Measurements from ENCODE around the gene WIPF3.

WIPF3 gene

DNA sequence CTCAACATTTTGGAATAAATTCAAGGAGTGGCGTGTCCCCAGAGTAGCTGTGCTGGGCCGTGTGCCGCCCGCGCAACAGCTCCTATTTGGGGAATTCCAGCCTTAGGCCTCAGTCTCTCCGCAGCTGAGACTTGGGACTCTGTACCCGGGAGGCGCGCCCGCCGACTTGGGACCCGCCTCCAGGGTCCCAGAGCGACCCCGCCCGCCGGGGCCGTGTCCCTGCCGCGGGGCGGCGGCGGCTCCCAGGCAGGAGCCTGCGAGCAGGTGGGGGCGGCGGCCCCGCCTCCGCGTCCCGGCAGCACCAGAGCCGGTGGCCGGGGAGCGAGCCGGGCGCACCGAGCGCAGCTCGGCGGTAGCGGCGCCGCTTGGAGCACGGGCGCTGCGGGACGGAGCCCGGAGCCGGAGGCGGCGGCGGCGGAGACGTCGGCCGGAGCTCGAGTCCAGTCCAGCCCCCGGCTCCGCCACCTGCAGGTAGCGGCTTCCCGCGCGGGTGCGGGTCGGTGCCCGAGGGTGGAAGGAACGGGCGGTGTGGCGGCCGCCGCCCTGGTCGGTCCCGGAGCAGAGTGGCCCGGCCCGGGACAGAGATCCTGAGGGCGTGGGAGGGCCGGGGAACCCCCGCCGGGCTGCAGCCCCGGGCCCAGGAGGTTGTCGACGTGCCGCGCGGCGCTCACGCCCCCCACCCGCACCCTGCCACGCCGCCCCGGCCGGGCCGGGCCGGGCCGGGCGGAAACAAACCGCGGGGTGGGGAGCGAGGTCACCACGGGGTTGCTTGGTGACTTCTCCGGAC is at the start of gene WIPF3:
WIPF3 (plus strand) TSS at position 301 of the 787 bp plus-strand sequence. CDS start 28,217 bp downstream, outside the sequence.
- DNase-seq = peak; percentile 65

GRCh38 chr7:29763266-29763665 is 43.0 kb upstream of the WIPF3 start:
- no peak for DNase-seq

- DNase-seq = peak; percentile 26
Observed at GRCh38 chr7:29764227-29764626, 42.1 kb upstream of the WIPF3 start.

DNA sequence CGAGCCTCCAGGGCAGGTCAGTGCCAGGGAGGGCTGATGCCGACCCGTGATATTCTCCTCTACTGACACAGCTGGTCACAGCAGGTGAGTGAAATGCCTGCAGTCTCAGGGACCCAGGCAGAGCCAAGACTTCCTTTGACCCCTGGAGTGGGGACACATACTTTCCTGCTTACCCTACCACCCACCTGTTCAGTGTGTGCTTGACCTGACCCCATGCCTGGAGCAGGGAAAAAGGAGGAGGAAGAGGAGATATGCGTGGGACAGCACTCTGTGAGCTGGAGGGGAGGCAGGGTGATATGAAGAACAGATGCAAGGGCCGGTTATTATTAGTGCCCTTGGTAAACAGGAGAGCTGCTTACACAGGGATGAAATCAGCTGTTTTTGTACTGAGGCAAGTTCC is 40.8 kb upstream of the WIPF3 start:
- no peak for DNase-seq

GRCh38 chr7:29770371-29770770 is 35.9 kb upstream of the WIPF3 start:
- no peak for DNase-seq

- peak; percentile 67 for DNase-seq
Observed at GRCh38 chr7:29771081-29771816, 35.1 kb upstream of the WIPF3 start.

GRCh38 chr7:29779017-29779416 is 27.3 kb upstream of the WIPF3 start:
- no peak for DNase-seq

DNA sequence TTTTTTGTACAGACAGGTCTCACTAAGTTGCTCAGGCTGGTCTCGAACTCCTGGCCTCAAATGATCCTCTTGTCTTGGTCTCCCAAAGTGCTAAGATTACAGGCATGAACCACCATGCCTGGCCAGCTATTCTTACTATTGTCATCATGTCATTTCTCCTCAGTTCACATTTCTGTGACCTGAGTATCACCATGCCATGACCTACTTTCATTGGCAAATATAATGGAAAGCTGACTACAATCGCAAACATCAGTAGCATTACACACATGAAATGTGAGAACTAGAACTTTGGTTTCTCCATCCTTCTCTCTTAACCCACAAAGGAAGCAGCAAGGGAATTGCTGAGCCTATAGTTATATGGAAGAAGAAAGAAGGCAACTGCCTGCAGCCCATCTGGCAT is 26.0 kb upstream of the WIPF3 start:
- DNase-seq = no peak

GRCh38 chr7:29783671-29784070 is 22.6 kb upstream of the WIPF3 start:
- DNase-seq = no peak

GRCh38 chr7:29793507-29793906 is 12.8 kb upstream of the WIPF3 start:
- DNase-seq = no peak

DNA sequence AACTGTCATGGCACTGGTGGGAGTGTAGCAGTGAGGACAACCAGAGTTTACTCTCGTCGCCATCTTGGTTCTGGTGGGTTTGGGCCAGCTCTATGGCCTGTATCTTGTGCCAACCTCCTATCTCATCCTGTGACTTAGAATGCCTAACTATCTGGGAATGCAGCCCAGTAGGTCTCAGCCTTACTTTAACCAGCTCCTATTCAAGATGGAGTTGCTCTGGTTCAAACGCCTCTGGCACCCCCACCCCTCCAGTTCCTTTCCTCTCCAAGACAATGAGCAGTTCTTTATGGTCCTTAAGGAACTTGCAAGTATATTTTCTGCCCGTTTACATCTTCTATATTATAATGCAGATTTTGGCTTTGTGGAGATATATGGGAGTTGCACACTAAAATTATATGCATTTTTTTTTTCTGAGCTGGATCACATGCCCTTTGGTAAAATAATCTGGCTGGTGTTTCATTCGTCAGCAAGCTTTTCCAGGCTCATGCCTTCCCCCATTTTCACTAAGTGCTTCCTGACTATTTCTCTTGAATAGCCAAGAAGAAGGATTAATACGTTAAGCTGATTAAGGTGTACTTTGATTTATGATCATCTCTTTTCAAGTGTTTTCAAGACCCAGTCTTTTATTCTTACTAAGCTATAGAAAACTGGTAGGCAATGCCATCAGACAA is 11.2 kb upstream of the WIPF3 start:
- DNase-seq = no peak

- DNase-seq = no peak
Observed at GRCh38 chr7:29795696-29796580, 10.4 kb upstream of the WIPF3 start.

DNA sequence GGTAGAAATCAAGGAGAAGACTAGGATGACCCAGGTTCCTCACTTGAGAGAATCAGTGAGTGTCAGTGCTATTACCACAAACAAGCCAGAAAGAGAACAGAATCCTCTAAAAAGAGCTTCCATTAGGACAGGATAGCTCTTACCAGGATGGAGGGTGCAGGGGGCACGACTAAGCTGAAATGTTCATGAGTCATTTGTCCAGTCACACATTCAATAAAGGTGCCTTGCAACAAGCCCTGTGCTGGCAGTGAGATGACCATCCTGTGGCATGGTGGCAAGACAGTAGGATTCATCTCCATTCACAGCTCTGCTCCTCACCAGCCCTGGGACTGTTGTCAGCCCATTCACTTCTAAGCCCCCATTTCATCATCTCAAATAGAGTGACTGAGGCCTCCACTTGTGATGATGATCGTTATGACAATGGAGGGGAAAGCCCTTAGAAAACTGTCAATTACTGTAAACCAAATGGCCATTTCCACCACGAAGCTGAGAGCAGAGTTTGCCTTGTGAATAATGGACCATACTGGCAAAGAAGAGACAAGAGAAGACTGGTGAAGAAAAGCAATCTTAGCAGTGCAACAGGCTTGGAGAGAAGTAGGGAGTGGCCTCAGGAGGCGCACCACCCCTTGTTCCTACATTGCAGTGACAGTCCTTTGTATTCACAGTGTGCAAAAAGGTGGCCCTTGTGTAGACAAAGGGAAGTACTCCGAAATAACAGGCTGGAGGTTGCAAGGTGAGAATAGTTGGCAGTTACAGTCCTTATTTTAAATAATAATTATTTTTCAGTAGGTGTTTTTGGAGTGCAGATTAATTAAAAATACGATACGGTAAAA is 9.0 kb upstream of the WIPF3 start:
- no peak for DNase-seq

DNA sequence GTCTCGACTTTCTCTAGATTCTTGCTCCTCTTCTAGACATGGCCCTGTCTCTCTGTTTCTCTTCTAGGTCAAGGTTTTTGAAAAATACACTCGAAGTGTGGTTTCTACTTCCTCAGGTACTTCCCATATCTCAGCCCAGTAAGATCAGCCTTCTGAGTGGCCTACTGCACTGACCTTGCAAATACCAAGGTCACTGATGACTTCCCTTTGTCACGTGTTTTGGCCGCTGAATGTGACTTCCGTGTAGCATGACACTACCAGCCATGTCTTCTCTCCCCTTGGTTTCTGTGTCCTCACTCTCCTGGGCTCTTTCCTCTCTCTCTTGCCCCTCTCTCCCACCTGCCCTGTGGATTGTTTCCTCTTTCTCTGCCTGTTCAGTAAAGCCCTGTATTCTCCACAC is 7.9 kb upstream of the WIPF3 start:
- DNase-seq = no peak

DNA sequence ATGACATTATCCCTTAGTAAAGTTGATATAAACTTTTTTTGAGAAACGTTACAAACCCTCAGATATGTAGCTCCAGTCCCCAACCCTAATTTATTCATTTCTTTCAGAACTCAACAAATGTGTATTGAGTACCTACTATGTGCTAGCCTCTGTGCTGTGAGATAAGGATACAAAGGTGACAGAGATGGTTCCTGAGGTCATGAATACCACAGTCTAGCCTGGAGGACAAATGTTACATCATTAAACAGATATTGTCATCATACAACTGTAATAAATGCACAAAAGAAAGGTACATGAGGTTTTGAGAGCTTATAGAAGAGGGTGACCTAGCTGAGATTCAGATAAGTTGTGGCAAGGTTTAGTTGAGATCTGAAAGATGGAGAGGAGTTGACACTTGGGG is 4.4 kb upstream of the WIPF3 start:
- DNase-seq = no peak

- DNase-seq = no peak
Observed at GRCh38 chr7:29805031-29805430, 1.3 kb upstream of the WIPF3 start.

DNA sequence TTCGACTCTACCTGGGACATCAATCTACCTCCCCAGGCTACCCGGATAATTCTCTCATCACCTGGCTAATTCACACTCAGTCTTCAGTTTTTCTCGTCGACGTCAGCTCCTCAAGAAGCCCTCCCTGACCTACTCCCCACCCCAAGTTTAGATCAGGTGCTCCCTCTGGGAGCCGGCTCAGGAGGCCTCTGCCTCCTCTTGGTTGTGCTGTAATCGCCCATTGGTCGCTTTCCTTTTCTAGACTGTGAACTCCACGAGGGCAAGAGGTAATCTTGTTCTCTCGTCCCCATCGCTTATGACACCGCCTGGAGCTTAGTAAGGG is 461 bp upstream of the WIPF3 start:
- no peak for DNase-seq

GRCh38 chr7:29806995-29807841 is 910 bp downstream of the WIPF3 start:
- no peak for DNase-seq

- DNase-seq = peak; percentile 8
Observed at GRCh38 chr7:29808075-29808801, 1.9 kb downstream of the WIPF3 start.

- DNase-seq = peak; percentile 16
Observed at GRCh38 chr7:29809533-29810155, 3.3 kb downstream of the WIPF3 start.

Data from NCI-H69 (cell line).